Ovary (tissue), 9 donors: ENCODE measurements around the gene GSG1L. TPM values are rescaled to one million over a fixed set of nuclear protein-coding genes. Genes with fewer than 3 reads are reported as not detected.

ENCODE experiments used
- DNase-seq, 5 donors: peaks; one replicate each; pipeline ENCODE4 v3.0.0-alpha.2; 2019 to 2020
- H3K27ac ChIP-seq, 2 donors: fragments of 200-600 bp; one replicate each; pipeline versions ENCODE4 v1.5.1 to v1.8.0; 2019 to 2022
- H3K27me3 ChIP-seq: fragments of 200-600 bp; one replicate; pipeline ENCODE4 v1.8.0; 2022
- H3K36me3 ChIP-seq: fragments of 200-600 bp; sonication (generic); one replicate; pipeline ENCODE4 v1.5.1; 2019
- H3K4me1 ChIP-seq: one replicate; pipeline ENCODE4 v1.8.1; 2013; ENCODE audit warnings: mild to moderate bottlenecking, moderate library complexity; ENCODE audit not compliant: insufficient read depth
- H3K4me3 ChIP-seq: fragments of 200-600 bp; sonication (generic); one replicate; pipeline ENCODE4 v1.5.1; 2017
- H3K9me3 ChIP-seq, 2 donors: fragments of 200-600 bp in 1 of 2; sonication (generic) in 1 of 2; one replicate each; pipeline versions ENCODE4 v1.5.1 to v1.8.1; 2013 to 2019; ENCODE audit warnings: mild to moderate bottlenecking in 1 of 2, moderate library complexity in 1 of 2
- EP300 ChIP-seq: sonication (generic); formaldehyde crosslinking; IDR thresholded peaks from one replicate; pipeline ENCODE4 v1.6.1; 2017; ENCODE audit warnings: antibody characterized with exemption
- POLR2A ChIP-seq: fragments of 450-650 bp; IDR thresholded peaks from one replicate; pipeline ENCODE4 v1.6.1; 2017; ENCODE audit warnings: antibody characterized with exemption, mild to moderate bottlenecking, moderate library complexity
- WGBS, 3 donors: extraction: QIAGEN DNeasy Blood & Tissue Kit in 1 of 3; methylation state at CpG; one replicate each; pipeline versions ENCODE4 v1.1.5 to v1.1.7; 2013 to 2017; 5-methylcytosine and 5-hydroxymethylcytosine counted together
- intact Hi-C, 4 donors: fragments of 100-400 bp; cut with DNase I; formaldehyde crosslinking; loops; one replicate each; pipeline versions ENCODE4 v1.11.0 to v1.15.1; 2022 to 2023
- polyA plus RNA-seq, 2 donors: library from polyadenylated mRNA; stranded (reverse); fragments of 200-250 nt in 1 of 2; fragments of 350-450 nt in 1 of 2; fragmentation: Illumina TruSeq in 1 of 2; extraction: RNeasy Lipid Tissue Mini Kit (QIAGEN cat#74804) in 1 of 2; gene quantifications; one replicate each; pipeline ENCODE4 v1.2.3, GENCODE V29; 2013 to 2014
- total RNA-seq, 7 donors: library from RNA; depleted of rRNA in 2 of 7; stranded (reverse); fragments of >200 nt in 2 of 7; fragmentation: NEBNext Ultra II Directional in 3 of 7; extraction: Animal tissue kit (Norgen Biotek cat#: 25700) in 3 of 7; gene quantifications; one replicate each; pipeline versions ENCODE4 v1.1.0 to v1.2.4, GENCODE V29; 2016 to 2023
- TF ChIP-seq, protein P1 (sequence below), 3 donors: fragments of 450-650 bp in 2 of 3; fragments of 200-600 bp in 1 of 3; IDR thresholded peaks; one replicate each; pipeline versions ENCODE4 v1.5.1 to v1.8.0; 2016 to 2022; ENCODE audit warnings: antibody characterized with exemption in 3 of 3, mild to moderate bottlenecking in 1 of 3
- donor health status: DM: no; HTN: no; CAD: no; lungs with moderate emphysema.
- donor health status: DM: no; HTN: no; CAD: no.
- donor health status: Bipolar disorder and iron deficiency.
- donor health status: DM: yes; HTN: yes; CAD: no.
- donor health status: DM: no; HTN: no; CAD: no.
- donor health status: DM: yes; HTN: yes; CAD: no.

The GSG1L gene
- total and polyA plus RNA-seq, 9 donors = 0.30 to 1.1 (median 0.46) TPM; not detected in 4

DNA sequence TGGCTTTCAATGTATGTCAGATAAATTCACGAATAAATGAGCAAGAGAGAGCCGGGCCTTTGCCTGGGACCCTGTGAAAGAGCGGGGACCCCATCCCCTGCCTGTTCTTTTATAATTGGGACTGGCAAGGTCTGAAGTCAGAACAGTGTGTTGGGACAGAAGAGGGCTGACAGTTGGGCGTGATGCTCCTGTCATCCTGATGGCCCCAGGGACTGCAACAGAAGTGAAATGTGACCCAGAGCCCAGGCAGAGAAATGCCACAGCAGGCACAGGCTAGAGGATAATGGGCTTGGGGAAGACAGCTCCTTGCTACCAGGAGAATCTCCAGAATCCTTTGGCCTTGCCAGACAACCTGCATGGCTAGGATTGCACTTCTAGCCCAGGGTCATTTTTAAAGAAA lies 37.9 kb downstream of the GSG1L start:
- H3K27me3 ChIP-seq = no peaks in the 10 kb centered on the region
- no peaks in the 10 kb centered on the region for H3K36me3 ChIP-seq
- no peak overlapping the region for H3K4me3 ChIP-seq
- peaks cover 0 to 1% of the 10 kb centered on the region in 2 donors for H3K9me3 ChIP-seq
- intact Hi-C loops = no loop called here
- H3K4me1 ChIP-seq = no peaks in the 10 kb centered on the region
- no peak overlapping the region for H3K27ac ChIP-seq
- no peak for DNase-seq
- TF ChIP-seq, protein P1, sequence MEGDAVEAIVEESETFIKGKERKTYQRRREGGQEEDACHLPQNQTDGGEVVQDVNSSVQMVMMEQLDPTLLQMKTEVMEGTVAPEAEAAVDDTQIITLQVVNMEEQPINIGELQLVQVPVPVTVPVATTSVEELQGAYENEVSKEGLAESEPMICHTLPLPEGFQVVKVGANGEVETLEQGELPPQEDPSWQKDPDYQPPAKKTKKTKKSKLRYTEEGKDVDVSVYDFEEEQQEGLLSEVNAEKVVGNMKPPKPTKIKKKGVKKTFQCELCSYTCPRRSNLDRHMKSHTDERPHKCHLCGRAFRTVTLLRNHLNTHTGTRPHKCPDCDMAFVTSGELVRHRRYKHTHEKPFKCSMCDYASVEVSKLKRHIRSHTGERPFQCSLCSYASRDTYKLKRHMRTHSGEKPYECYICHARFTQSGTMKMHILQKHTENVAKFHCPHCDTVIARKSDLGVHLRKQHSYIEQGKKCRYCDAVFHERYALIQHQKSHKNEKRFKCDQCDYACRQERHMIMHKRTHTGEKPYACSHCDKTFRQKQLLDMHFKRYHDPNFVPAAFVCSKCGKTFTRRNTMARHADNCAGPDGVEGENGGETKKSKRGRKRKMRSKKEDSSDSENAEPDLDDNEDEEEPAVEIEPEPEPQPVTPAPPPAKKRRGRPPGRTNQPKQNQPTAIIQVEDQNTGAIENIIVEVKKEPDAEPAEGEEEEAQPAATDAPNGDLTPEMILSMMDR (IDR thresholded peaks at IDR 0.05) = no peak
- TF ChIP-seq POLR2A (no peak), EP300 (no peak)
- WGBS, 3 donors = 86 to 94% (median 89%) methylated on average over 4 of the region's 4 CpGs

DNA sequence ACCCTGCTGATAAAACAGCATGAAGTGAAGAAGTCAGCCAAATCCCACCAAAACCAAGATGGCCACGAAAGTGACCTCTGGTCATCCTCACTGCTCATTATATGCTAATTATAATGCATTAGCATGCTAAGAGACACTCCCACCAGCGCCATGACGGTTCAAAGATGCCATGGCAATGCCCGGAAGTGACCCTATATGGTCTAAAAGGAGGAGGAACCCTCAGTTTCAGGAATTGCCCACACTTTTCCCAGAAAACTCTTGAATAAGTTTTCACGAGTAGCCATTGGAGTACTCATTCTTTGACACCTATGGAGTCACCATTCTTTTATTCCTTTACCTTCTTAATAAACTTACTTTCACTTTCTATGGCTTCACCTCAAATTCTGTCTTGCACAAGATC lies 44.3 kb downstream of the GSG1L start:
- TF ChIP-seq, protein P1 (IDR thresholded peaks at IDR 0.05) = no peak
- TF ChIP-seq POLR2A (no peak), EP300 (no peak)
- peaks cover 0 to 2% of the 10 kb centered on the region in 2 donors for H3K9me3 ChIP-seq
- H3K27ac ChIP-seq = no peak overlapping the region
- no peak for DNase-seq
- no peaks in the 10 kb centered on the region for H3K4me1 ChIP-seq
- intact Hi-C loops = no loop called here
- H3K27me3 ChIP-seq = no peaks in the 10 kb centered on the region
- H3K4me3 ChIP-seq = no peak overlapping the region
- 82 to 89% (median 88%) methylated on average over 5 of the region's 5 CpGs for WGBS, 3 donors
- no peaks in the 10 kb centered on the region for H3K36me3 ChIP-seq

DNA sequence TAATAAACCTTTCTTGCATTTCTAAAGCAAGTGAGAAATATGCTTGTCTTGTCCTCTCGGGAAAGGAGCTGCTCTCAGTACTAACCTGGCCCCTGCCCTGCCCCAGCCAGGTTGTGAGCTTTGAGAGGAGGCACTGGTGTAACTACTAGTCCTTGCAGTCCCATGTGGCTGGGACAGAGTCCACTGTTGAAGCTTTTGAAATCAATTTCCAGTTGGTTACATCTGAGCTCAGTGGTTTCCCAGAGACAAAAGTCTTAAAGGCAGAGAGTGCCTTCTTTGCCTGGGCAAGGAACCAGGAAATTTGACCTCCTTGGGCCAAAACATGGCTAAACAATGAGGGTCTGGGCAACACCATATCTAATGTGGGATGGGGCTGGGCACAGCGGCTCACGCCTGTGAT lies 48.7 kb downstream of the GSG1L start:
- intact Hi-C loops = no loop called here
- TF ChIP-seq POLR2A (no peak), EP300 (no peak)
- TF ChIP-seq, protein P1 (IDR thresholded peaks at IDR 0.05) = no peak
- Histone ChIP-seq H3K36me3 (no peaks in the 10 kb centered on the region), H3K27ac (no peak overlapping the region), H3K9me3 (no peaks in the 10 kb centered on the region), H3K27me3 (no peaks in the 10 kb centered on the region), H3K4me1 (peaks cover 2% of the 10 kb centered on the region), H3K4me3 (no peak overlapping the region)
- no peak for DNase-seq
- WGBS, 3 donors = 46 to 70% (median 53%) methylated on average over 3 of the region's 3 CpGs

DNA sequence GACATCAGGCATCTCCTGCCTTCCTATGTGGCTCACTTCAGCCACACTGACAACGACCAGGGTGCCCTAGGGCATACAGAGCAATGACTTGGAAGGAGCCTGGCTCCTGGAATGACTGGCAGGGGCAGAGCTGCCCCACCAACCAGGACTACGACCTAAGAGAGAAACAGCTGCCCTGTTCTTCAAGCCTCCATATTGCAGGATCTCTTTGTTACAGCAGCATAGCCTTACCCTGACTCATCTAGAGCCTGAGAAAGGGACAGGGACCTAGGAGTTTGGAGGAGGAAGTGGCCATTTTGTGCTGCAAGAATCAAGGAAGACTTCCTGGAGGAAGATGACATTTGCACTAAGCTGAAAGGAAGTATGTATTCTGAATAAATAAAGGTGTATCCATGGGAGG lies 49.6 kb downstream of the GSG1L start:
- H3K9me3 ChIP-seq = no peaks in the 10 kb centered on the region
- H3K27me3 ChIP-seq = no peaks in the 10 kb centered on the region
- peaks cover 2% of the 10 kb centered on the region for H3K4me1 ChIP-seq
- H3K27ac ChIP-seq = no peak overlapping the region
- TF ChIP-seq EP300 (no peak), POLR2A (no peak)
- TF ChIP-seq, protein P1 (IDR thresholded peaks at IDR 0.05) = no peak
- 87 to 92% (median 89%) methylated on average over 2 of the region's 2 CpGs for WGBS, 3 donors
- no peaks in the 10 kb centered on the region for H3K36me3 ChIP-seq
- no peak overlapping the region for H3K4me3 ChIP-seq
- intact Hi-C loops = no loop called here
- DNase-seq = no peak
